GM18858 (cell line): ENCODE measurements around the gene XYLT1.
A peak's percentile ranks its signal among the peaks of the same experiment; 100 is the strongest.
"Not testable (repeated sequence)": the region's sequence is repeated elsewhere in the genome, so short reads cannot be mapped to it uniquely, and the experiment has no call there.

ENCODE experiments used
- ATAC-seq: cut with Tn5 transposase; IDR thresholded peaks from one replicate; pipeline ENCODE4 v1.9.1; 2021; ENCODE audit not compliant: unreplicated experiment

Gene XYLT1

GRCh38 chr16:17431968-17432625 is 38.7 kb downstream of the XYLT1 start:
- ATAC-seq = no peak

GRCh38 chr16:17431012-17431411 is 39.7 kb downstream of the XYLT1 start:
- no peak for ATAC-seq

- ATAC-seq = no peak
These were observed 44.3 kb downstream of the XYLT1 start for GRCh38 chr16:17426451-17426850.

GRCh38 chr16:17424771-17425170 is 46.0 kb downstream of the XYLT1 start:
- no peak for ATAC-seq

- ATAC-seq = no peak
These were observed 47.5 kb downstream of the XYLT1 start for GRCh38 chr16:17423221-17423620.

GRCh38 chr16:17420816-17421215 is 49.9 kb downstream of the XYLT1 start:
- no peak for ATAC-seq

- ATAC-seq = no peak
These were observed 51.5 kb downstream of the XYLT1 start for GRCh38 chr16:17419266-17419665.

- no peak for ATAC-seq
These were observed 53.0 kb downstream of the XYLT1 start for GRCh38 chr16:17417740-17418139.

GRCh38 chr16:17416461-17417311 is 54.1 kb downstream of the XYLT1 start:
- peak; percentile 84 for ATAC-seq

- no peak for ATAC-seq
These were observed 55.8 kb downstream of the XYLT1 start for GRCh38 chr16:17414916-17415315.

- peak; percentile 33 for ATAC-seq
These were observed 56.3 kb downstream of the XYLT1 start for GRCh38 chr16:17414421-17414820.

- no peak for ATAC-seq
These were observed 57.3 kb downstream of the XYLT1 start for GRCh38 chr16:17413508-17413907.

GRCh38 chr16:17412791-17413190 is 58.0 kb downstream of the XYLT1 start:
- no peak for ATAC-seq

- ATAC-seq = no peak
These were observed 58.5 kb downstream of the XYLT1 start for GRCh38 chr16:17412221-17412620.

- no peak for ATAC-seq
These were observed 59.5 kb downstream of the XYLT1 start for GRCh38 chr16:17411263-17411662.

- not testable (repeated sequence) for ATAC-seq
These were observed 60.4 kb downstream of the XYLT1 start for GRCh38 chr16:17410316-17410715.

- ATAC-seq = no peak
These were observed 60.9 kb downstream of the XYLT1 start for GRCh38 chr16:17409894-17410293.

- peak; percentile 61 for ATAC-seq
These were observed 61.8 kb downstream of the XYLT1 start for GRCh38 chr16:17408955-17409441.

- no peak for ATAC-seq
These were observed 62.5 kb downstream of the XYLT1 start for GRCh38 chr16:17408296-17408695.

- ATAC-seq = no peak
These were observed 63.4 kb downstream of the XYLT1 start for GRCh38 chr16:17407321-17407720.

GRCh38 chr16:17404941-17405689 is 65.6 kb downstream of the XYLT1 start:
- ATAC-seq = no peak
